ENCODE results near the gene ZC3H10. TPM values are rescaled to one million over a fixed set of nuclear protein-coding genes. Genes with fewer than 3 reads are reported as not detected.

ZC3H10 gene
- total RNA-seq, 3 donors from 2014 or later, result 5.0 to 11.8 (median 5.4) TPM

DNA sequence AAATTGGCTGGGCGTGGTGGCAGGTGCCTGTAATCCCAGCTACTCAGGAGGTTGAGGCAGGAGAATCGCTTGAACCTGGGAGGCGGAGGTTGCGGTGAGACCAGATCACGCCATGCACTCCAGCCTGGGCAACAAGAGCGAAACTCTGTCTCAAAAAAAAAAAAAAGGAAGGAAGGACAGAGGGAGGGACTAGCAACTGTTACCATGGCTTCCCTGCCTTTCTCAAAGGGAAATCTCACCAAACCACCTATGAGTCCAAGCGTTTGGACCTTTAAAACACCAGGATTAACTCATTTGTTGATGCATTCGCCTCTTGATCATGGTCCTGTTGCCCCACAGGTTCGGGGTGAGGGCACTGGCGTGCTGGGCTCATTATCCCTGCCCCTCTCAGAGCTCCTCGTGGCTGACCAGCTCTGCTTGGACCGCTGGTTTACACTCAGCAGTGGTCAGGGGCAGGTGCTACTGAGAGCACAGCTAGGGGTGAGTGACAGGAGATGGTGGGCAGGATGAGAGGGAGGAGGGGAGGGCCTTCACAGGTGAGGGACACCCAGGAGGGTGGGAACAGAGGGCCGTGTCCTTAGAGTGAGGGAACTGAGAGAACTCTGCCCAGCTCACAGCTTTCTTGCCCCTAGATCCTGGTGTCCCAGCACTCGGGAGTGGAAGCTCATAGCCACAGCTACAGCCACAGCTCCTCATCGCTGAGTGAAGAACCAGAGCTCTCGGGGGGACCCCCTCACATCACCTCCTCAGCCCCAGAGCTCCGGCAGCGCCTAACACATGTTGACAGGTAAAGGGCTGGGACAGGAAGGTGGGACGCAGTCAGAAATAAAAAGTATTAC, 24.1 kb downstream of the ZC3H10 start:
- ATAC-seq, result no peak
- Histone ChIP-seq H3K4me3 (no peak overlapping the region), H3K4me1 (ENCODE audit: low read depth) (peaks cover 11% of the 10 kb centered on the region), H3K36me3 (ENCODE audit: low read depth) (peaks cover 4% of the 10 kb centered on the region), H3K9me3 (no peaks in the 10 kb centered on the region)
- DNase-seq, result no peak
- no peak for TF ChIP-seq CTCF (IDR thresholded peaks at IDR 0.05)
- intact Hi-C loops (cut with DNase I, micrococcal nuclease), result no loop called here

DNA sequence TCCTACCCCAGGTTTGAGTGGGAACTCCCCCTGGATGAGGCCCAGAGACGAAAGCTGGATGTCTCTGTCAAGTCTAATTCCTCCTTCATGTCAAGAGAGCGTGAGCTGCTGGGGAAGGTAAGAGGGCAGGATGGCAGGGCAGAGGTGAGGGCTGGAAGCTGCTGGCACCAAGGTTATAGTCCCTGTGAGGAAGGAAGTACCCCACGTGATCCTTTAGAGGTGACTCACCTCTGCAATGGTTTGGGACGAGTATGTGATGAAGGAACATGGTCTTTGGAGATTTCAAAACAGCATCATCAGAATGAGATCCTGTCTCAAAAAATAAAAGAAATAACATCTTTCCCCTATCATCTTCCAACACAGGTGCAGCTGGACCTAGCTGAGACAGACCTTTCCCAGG, 25.2 kb downstream of the ZC3H10 start:
- intact Hi-C loops (cut with DNase I, micrococcal nuclease), result no loop called here
- H3K36me3 ChIP-seq (ENCODE audit: low read depth), result peaks cover 2% of the 10 kb centered on the region
- no peak for TF ChIP-seq CTCF (IDR thresholded peaks at IDR 0.05)
- H3K9me3 ChIP-seq, result no peaks in the 10 kb centered on the region
- no peak for DNase-seq
- H3K4me3 ChIP-seq, result no peak overlapping the region
- peaks cover 14% of the 10 kb centered on the region for H3K4me1 ChIP-seq (ENCODE audit: low read depth)
- peak; percentile 46 for ATAC-seq

DNA sequence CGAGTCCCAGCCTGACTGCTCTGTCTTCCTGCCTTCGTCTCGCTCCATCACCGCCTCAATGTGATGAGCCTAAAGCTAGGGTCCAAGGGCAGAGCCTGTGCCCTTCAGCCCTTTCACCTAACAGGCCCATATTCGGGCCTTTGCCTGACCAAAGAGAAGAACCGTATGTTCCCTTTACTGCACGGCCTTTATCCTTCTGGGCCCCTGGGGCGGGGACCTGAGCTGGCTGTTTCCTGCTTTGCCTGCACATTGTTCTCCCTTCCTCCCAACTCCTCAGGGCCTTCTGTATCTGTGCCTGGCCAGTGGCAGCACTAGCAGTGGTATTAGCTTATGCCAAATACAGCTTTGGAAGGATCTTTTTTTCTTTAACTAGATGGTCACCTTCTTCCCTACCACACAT, 25.8 kb downstream of the ZC3H10 start:
- no peaks in the 10 kb centered on the region for H3K36me3 ChIP-seq (ENCODE audit: low read depth)
- no peak overlapping the region for H3K4me3 ChIP-seq
- intact Hi-C loops (cut with DNase I, micrococcal nuclease), result no loop called here
- peaks cover 14% of the 10 kb centered on the region for H3K4me1 ChIP-seq (ENCODE audit: low read depth)
- TF ChIP-seq CTCF (IDR thresholded peaks at IDR 0.05), result no peak
- H3K9me3 ChIP-seq, result no peaks in the 10 kb centered on the region
- DNase-seq, result peak in 2 of 3 donors; percentile 63
- peak; percentile 77 for ATAC-seq

DNA sequence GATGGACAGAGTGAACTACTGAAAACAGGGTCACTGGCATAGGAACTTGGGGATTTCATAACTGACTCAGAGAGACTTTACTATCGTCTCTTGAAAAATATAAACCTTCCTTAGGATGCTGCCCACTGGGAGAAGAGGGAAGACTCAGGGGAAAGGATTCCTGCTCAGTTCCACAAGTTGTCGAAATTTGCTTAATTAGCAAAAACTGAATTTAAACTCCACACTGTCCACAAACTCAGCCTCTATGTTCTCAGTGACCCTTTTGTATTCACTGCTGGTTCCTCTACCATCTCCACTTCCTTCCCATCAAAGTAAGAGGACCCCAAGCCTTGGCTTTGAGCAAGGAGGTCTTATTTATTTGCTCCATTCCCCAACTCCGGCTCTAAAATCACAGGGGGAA, 27.2 kb downstream of the ZC3H10 start:
- intact Hi-C loops (cut with DNase I, micrococcal nuclease), result no loop called here
- no peak for TF ChIP-seq CTCF (IDR thresholded peaks at IDR 0.05)
- no peaks in the 10 kb centered on the region for H3K36me3 ChIP-seq (ENCODE audit: low read depth)
- ATAC-seq (no peak), DNase-seq (no peak)
- H3K9me3 ChIP-seq, result no peaks in the 10 kb centered on the region
- no peak overlapping the region for H3K4me3 ChIP-seq
- H3K4me1 ChIP-seq (ENCODE audit: low read depth), result peaks cover 14% of the 10 kb centered on the region

GRCh38 chr12:56146492-56147460, 28.7 kb downstream of the ZC3H10 start:
- DNase-seq (peak in 2 of 3 donors; percentile 39 to 71), ATAC-seq (peak; percentile 87)
- Histone ChIP-seq H3K36me3 (ENCODE audit: low read depth) (no peaks in the 10 kb centered on the region), H3K9me3 (no peaks in the 10 kb centered on the region), H3K4me3 (no peak overlapping the region), H3K4me1 (ENCODE audit: low read depth) (peaks cover 18% of the 10 kb centered on the region)
- TF ChIP-seq CTCF (IDR thresholded peaks at IDR 0.05), result no peak
- intact Hi-C loops (cut with DNase I, micrococcal nuclease), result no loop called here

Measured in mucosa of descending colon (tissue), 3 donors.